RCC 7860 (cell line): Measurements from ENCODE around the gene GRIK4.

Source experiments
- DNase-seq: peaks from one replicate; pipeline ENCODE4 v3.0.0-alpha.2; 2015; ENCODE audit warnings: low spot score
- FAIRE-seq: peaks from 2 replicates; lab custom pipeline; 2012; peaks lifted over from hg19 to GRCh38; lab: Jason Lieb, UNC

The GRIK4 gene

GRCh38 chr11:120547316-120547715 is 35.8 kb downstream of the GRIK4 start:
- DNase-seq: peak; percentile 61
- peak; percentile 50 for FAIRE-seq

- peak; percentile 91 for FAIRE-seq
- peak; percentile 96 for DNase-seq
Measured at GRCh38 chr11:120547811-120548681, 36.5 kb downstream of the GRIK4 start.

- FAIRE-seq: no peak
- peak; percentile 39 for DNase-seq
Measured at GRCh38 chr11:120548682-120549209, 37.2 kb downstream of the GRIK4 start.

- no peak for FAIRE-seq
- DNase-seq: no peak
Measured at GRCh38 chr11:120549346-120549745, 37.8 kb downstream of the GRIK4 start.

GRCh38 chr11:120550007-120550406 is 38.5 kb downstream of the GRIK4 start:
- FAIRE-seq: no peak
- DNase-seq: no peak

- DNase-seq (no peak), FAIRE-seq (no peak)
Measured at GRCh38 chr11:120551191-120551590, 39.6 kb downstream of the GRIK4 start.

- FAIRE-seq (no peak), DNase-seq (no peak)
Measured at GRCh38 chr11:120554766-120555432, 43.4 kb downstream of the GRIK4 start.

- no peak for FAIRE-seq
- no peak for DNase-seq
Measured at GRCh38 chr11:120555433-120555773, 43.9 kb downstream of the GRIK4 start.

GRCh38 chr11:120556797-120557196 is 45.2 kb downstream of the GRIK4 start:
- FAIRE-seq (no peak), DNase-seq (no peak)

GRCh38 chr11:120558744-120559431 is 47.3 kb downstream of the GRIK4 start:
- no peak for DNase-seq
- FAIRE-seq: no peak

- DNase-seq: no peak
- no peak for FAIRE-seq
Measured at GRCh38 chr11:120561286-120561685, 49.7 kb downstream of the GRIK4 start.

GRCh38 chr11:120562806-120563425 is 51.4 kb downstream of the GRIK4 start:
- FAIRE-seq (no peak), DNase-seq (no peak)

GRCh38 chr11:120563703-120564572 is 52.4 kb downstream of the GRIK4 start:
- DNase-seq (no peak), FAIRE-seq (no peak)

GRCh38 chr11:120564573-120565311 is 53.2 kb downstream of the GRIK4 start:
- FAIRE-seq (no peak), DNase-seq (peak; percentile 64)

- FAIRE-seq (no peak), DNase-seq (peak; percentile 8)
Measured at GRCh38 chr11:120565466-120566155, 54.1 kb downstream of the GRIK4 start.

- no peak for FAIRE-seq
- peak; percentile 64 for DNase-seq
Measured at GRCh38 chr11:120566176-120566575, 54.6 kb downstream of the GRIK4 start.

GRCh38 chr11:120568572-120569307 is 57.2 kb downstream of the GRIK4 start:
- FAIRE-seq (no peak), DNase-seq (no peak)

GRCh38 chr11:120569861-120570260 is 58.3 kb downstream of the GRIK4 start:
- no peak for FAIRE-seq
- no peak for DNase-seq
